A549 (cell line): Measurements from ENCODE around the gene BORCS6. TPM values are rescaled to one million over a fixed set of nuclear protein-coding genes. Genes with fewer than 3 reads are reported as not detected.

Experiments used
- ATAC-seq, 2 experiments: fragments of 200-7000 bp in 1 of 2; fragments of >200 bp in 1 of 2; cut with Nextera tagmentation in 1 of 2; cut with Tn5 transposase in 1 of 2; 3 replicates each; pipeline versions ENCODE4 v1.8.0 to v1.9.1; 2018 to 2020; ENCODE audit warnings: mild to moderate bottlenecking in 1 of 2, moderate library complexity in 1 of 2
- CTCF ChIA-PET: fragments of 300-600 bp; sonication (Branson Sonifier 250); formaldehyde crosslinking; extraction: SDS; loops from one replicate; lab custom pipeline; 2021; ENCODE audit warnings: antibody characterized with exemption, inconsistent platforms; lab: Yijun Ruan, JAX
- POLR2A ChIA-PET: fragments of 350-600 bp; formaldehyde crosslinking; extraction: SDS; loops from one replicate; lab custom pipeline; 2021; ENCODE audit warnings: antibody characterized with exemption, inconsistent platforms; lab: Yijun Ruan, JAX
- DNase-seq, 2 experiments: peaks; one replicate each; pipeline versions ENCODE4 v3.0.0 to v3.0.0-alpha.2; 2011 to 2016; ENCODE audit warnings: low read depth in 1 of 2, low spot score in 1 of 2
- FAIRE-seq: peaks from 2 replicates; lab custom pipeline; 2011; peaks lifted over from hg19 to GRCh38; lab: Jason Lieb, UNC
- H3K27ac ChIP-seq, 2 experiments: fragments of >200 bp; sonication (Bioruptor Twin); formaldehyde crosslinking; 3 replicates each; pipeline ENCODE4 v1.5.1; 2016 to 2017
- H3K4me1 ChIP-seq: fragments of >200 bp; sonication (Bioruptor Twin); formaldehyde crosslinking; 3 replicates; pipeline ENCODE4 v1.6.1; 2016
- H3K4me2 ChIP-seq: fragments of >200 bp; sonication (Bioruptor Twin); formaldehyde crosslinking; 3 replicates; pipeline ENCODE4 v1.6.1; 2016
- H3K4me3 ChIP-seq: fragments of >200 bp; sonication (Bioruptor Twin); formaldehyde crosslinking; 3 replicates; pipeline ENCODE4 v1.5.1; 2016
- H3K9me3 ChIP-seq: fragments of >200 bp; sonication (Bioruptor Twin); formaldehyde crosslinking; 3 replicates; pipeline ENCODE4 v1.6.1; 2016
- ATOH8 ChIP-seq: fragments of 250-450 bp; sonication (Bioruptor Pico); IDR thresholded peaks from 2 replicates; pipeline ENCODE4 v1.5.0; 2020; ENCODE audit warnings: low read depth, mild to moderate bottlenecking, moderate library complexity
- BCL3 ChIP-seq: fragments of >200 bp; sonication (Bioruptor Twin); formaldehyde crosslinking; IDR thresholded peaks from 3 replicates; pipeline ENCODE4 v1.6.1; 2016
- CEBPB ChIP-seq, 2 experiments: fragments of >200 bp in 1 of 2; sonication (Bioruptor Twin) in 1 of 2; formaldehyde crosslinking in 1 of 2; IDR thresholded peaks; 2 replicates each; pipeline ENCODE4 v1.6.1; 2012 to 2016
- CHD4 ChIP-seq: fragments of 200-600 bp; sonication (generic); IDR thresholded peaks from 2 replicates; pipeline ENCODE4 v1.6.1; 2016; ENCODE audit warnings: antibody characterized with exemption, mild to moderate bottlenecking, borderline replicate concordance
- E2F6 ChIP-seq: IDR thresholded peaks from 2 replicates; pipeline ENCODE4 v1.6.1; 2012; ENCODE audit warnings: low read depth, borderline replicate concordance
- EHF ChIP-seq: fragments of 250-450 bp; sonication (Bioruptor Pico); IDR thresholded peaks from 2 replicates; pipeline ENCODE4 v1.5.0; 2020; ENCODE audit warnings: mild to moderate bottlenecking
- EHMT2 ChIP-seq: fragments of 200-600 bp; sonication (generic); IDR thresholded peaks from 2 replicates; pipeline ENCODE4 v1.6.1; 2016; ENCODE audit warnings: antibody characterized with exemption, low read depth, mild to moderate bottlenecking, moderate library complexity
- ELK1 ChIP-seq: fragments of 150-350 bp; IDR thresholded peaks from 2 replicates; pipeline ENCODE4 v1.6.1; 2014; ENCODE audit warnings: low read depth, mild to moderate bottlenecking, low read length
- FOSL2 ChIP-seq, 2 experiments: fragments of 450-650 bp in 1 of 2; fragments of >200 bp in 1 of 2; sonication (Bioruptor Twin) in 1 of 2; formaldehyde crosslinking; IDR thresholded peaks; 2 replicates each; pipeline versions ENCODE4 v1.5.0 to v1.6.1; 2016 to 2020; ENCODE audit warnings: mild to moderate bottlenecking in 1 of 2, moderate library complexity in 1 of 2
- GATA3 ChIP-seq: IDR thresholded peaks from 2 replicates; pipeline ENCODE4 v1.6.1; 2012; ENCODE audit warnings: borderline replicate concordance
- HOXA7 ChIP-seq: fragments of 250-450 bp; sonication (Bioruptor Pico); IDR thresholded peaks from 2 replicates; pipeline ENCODE4 v1.5.0; 2020; ENCODE audit warnings: mild to moderate bottlenecking, moderate library complexity
- HOXB5 ChIP-seq: fragments of 250-450 bp; sonication (Bioruptor Pico); IDR thresholded peaks from 2 replicates; pipeline ENCODE4 v1.5.0; 2020; ENCODE audit warnings: mild to moderate bottlenecking, moderate library complexity
- JUN ChIP-seq, 2 experiments: fragments of >200 bp; sonication (Bioruptor Twin); formaldehyde crosslinking; IDR thresholded peaks; 2 replicates in 1 of 2; 3 replicates in 1 of 2; pipeline ENCODE4 v1.6.1; 2016 to 2017
- JUNB ChIP-seq: fragments of >200 bp; sonication (Bioruptor Twin); formaldehyde crosslinking; IDR thresholded peaks from 2 replicates; pipeline ENCODE4 v1.6.1; 2016
- KDM1A ChIP-seq: fragments of 200-600 bp; sonication (generic); IDR thresholded peaks from 2 replicates; pipeline ENCODE4 v1.6.1; 2016; ENCODE audit warnings: low read depth, mild to moderate bottlenecking
- MYC ChIP-seq: IDR thresholded peaks from 2 replicates; pipeline ENCODE4 v1.6.1; 2012; ENCODE audit warnings: mild to moderate bottlenecking, inconsistent platforms, low read length, improper control_type of control experiment, borderline replicate concordance
- NR3C1 ChIP-seq: fragments of >200 bp; sonication (Bioruptor Twin); formaldehyde crosslinking; IDR thresholded peaks from 3 replicates; pipeline ENCODE4 v1.6.1; 2017
- PBX3 ChIP-seq: IDR thresholded peaks from 2 replicates; pipeline ENCODE4 v1.6.1; 2012
- POLR2A ChIP-seq: IDR thresholded peaks from 2 replicates; pipeline ENCODE4 v1.6.1; 2012; ENCODE audit warnings: mild to moderate bottlenecking, low read length
- POLR2AphosphoS2 ChIP-seq: conservative IDR thresholded peaks from 2 replicates; pipeline ENCODE4 v1.6.1; 2012; ENCODE audit warnings: low read length, improper control_type of control experiment, inconsistent platforms
- REST ChIP-seq: fragments of 200-600 bp; sonication (generic); IDR thresholded peaks from 2 replicates; pipeline ENCODE4 v1.6.1; 2016; ENCODE audit warnings: antibody characterized with exemption, mild to moderate bottlenecking, moderate library complexity
- RFX5 ChIP-seq: fragments of 450-650 bp; IDR thresholded peaks from 2 replicates; pipeline ENCODE4 v1.7.1; 2014; ENCODE audit warnings: antibody characterized with exemption, mild to moderate bottlenecking, moderate library complexity
- SMC3 ChIP-seq: fragments of >200 bp; sonication (Bioruptor Twin); formaldehyde crosslinking; IDR thresholded peaks from 3 replicates; pipeline ENCODE4 v1.6.1; 2018; ENCODE audit warnings: inconsistent platforms
- TP53 ChIP-seq: fragments of 250-450 bp; sonication (Bioruptor Pico); IDR thresholded peaks from 2 replicates; pipeline ENCODE4 v1.5.0; 2021; ENCODE audit warnings: mild to moderate bottlenecking, moderate library complexity
- USF2 ChIP-seq: fragments of 450-650 bp; IDR thresholded peaks from 2 replicates; pipeline ENCODE4 v1.6.1; 2014; ENCODE audit warnings: antibody characterized with exemption
- WGBS: methylation state at CpG from one replicate; pipeline ENCODE4 v1.1.6; 2017; ENCODE audit errors: missing lambda C conversion rate; 5-methylcytosine and 5-hydroxymethylcytosine counted together
- polyA plus RNA-seq, 4 experiments: library from polyadenylated mRNA; depleted of rRNA in 3 of 4; stranded (reverse); fragments of >200 nt; fragmentation: RNase III in 1 of 4; extraction: RNeasy Plus Mini Kit Qiagen cat#74134 plus additional on column Dnase treatment in 1 of 4; gene quantifications; 2 replicates in 3 of 4; 3 replicates in 1 of 4; pipeline ENCODE4 v1.2.3, GENCODE V29; 2011 to 2017

BORCS6 gene
- polyA plus RNA-seq, 2 of the 4 experiments (the other 2 are of a cell fraction) = 3.0 to 6.6 TPM

GRCh38 chr17:8148560-8148959 lies 41.4 kb downstream of the BORCS6 start:
- 90% methylated on average over 12 of the region's 13 CpGs for WGBS
- FAIRE-seq = no peak
- Histone ChIP-seq H3K9me3 (no peaks in the 10 kb centered on the region), H3K4me3 (no peak overlapping the region), H3K27ac (no peak overlapping the region), H3K4me1 (peaks cover 21% of the 10 kb centered on the region), H3K4me2 (no peak overlapping the region)
- DNase-seq = no peak
- ChIA-PET CTCF (interaction anchor here (0.7 to 26.5 kb wide), 6 partner anchors 5 to 33 kb away, joined by 3 to 601 read pairs (median 6); partner anchors contain the start of genes HES7, PER1 and VAMP2), POLR2A (no interaction called here)
- TF ChIP-seq USF2 = no peak
- TF ChIP-seq JUNB = no peak
- no peak for TF ChIP-seq TP53 (CRISPR knock-in tag)
- no peak for TF ChIP-seq MYC
- no peak for TF ChIP-seq GATA3
- TF ChIP-seq EHF (CRISPR knock-in tag) = no peak
- TF ChIP-seq KDM1A = no peak
- no peak for TF ChIP-seq HOXB5 (CRISPR knock-in tag)
- no peak for TF ChIP-seq FOSL2 (IDR thresholded peaks at IDR 0.05)
- TF ChIP-seq FOSL2 (CRISPR knock-in tag; IDR thresholded peaks at IDR 0.05) = no peak
- no peak for TF ChIP-seq BCL3
- no peak for TF ChIP-seq POLR2AphosphoS2
- TF ChIP-seq CHD4 = no peak
- no peak for TF ChIP-seq CEBPB (IDR thresholded peaks at IDR 0.05)
- no peak for TF ChIP-seq HOXA7 (CRISPR knock-in tag)
- TF ChIP-seq PBX3 = no peak
- no peak for TF ChIP-seq POLR2A
- no peak for ATAC-seq

GRCh38 chr17:8147805-8148404 lies 42.1 kb downstream of the BORCS6 start:
- Histone ChIP-seq H3K9me3 (no peaks in the 10 kb centered on the region), H3K4me1 (peaks cover 15% of the 10 kb centered on the region), H3K4me2 (no peak overlapping the region), H3K4me3 (no peak overlapping the region), H3K27ac (no peak overlapping the region)
- ChIA-PET CTCF (interaction anchor here (0.7 to 26.5 kb wide), 7 partner anchors 5 to 33 kb away, joined by 3 to 601 read pairs (median 4); partner anchors contain the start of genes HES7, PER1 and VAMP2), POLR2A (no interaction called here)
- WGBS = 85% methylated on average over 13 of the region's 13 CpGs
- no peak for DNase-seq
- no peak for ATAC-seq
- FAIRE-seq = no peak
- TF ChIP-seq RFX5 (no peak), JUN (IDR thresholded peaks at IDR 0.05) (no peak), SMC3 (no peak), CHD4 (no peak), ATOH8 (CRISPR knock-in tag) (no peak), EHMT2 (no peak), POLR2AphosphoS2 (no peak), E2F6 (no peak), TP53 (CRISPR knock-in tag) (no peak), REST (no peak), PBX3 (no peak), ELK1 (no peak), KDM1A (no peak), HOXB5 (CRISPR knock-in tag) (no peak), NR3C1 (no peak)
